MM.1S (cell line): ENCODE measurements around the gene TARS3.

ENCODE experiments used
- EZH2 ChIP-seq: fragments of 300-600 bp; sonication (generic); optimal IDR thresholded peaks from 2 replicates; pipeline ENCODE3; 2017; ENCODE audit warnings: low read depth, mild to moderate bottlenecking, antibody characterized with exemption, low read length, mixed read lengths
- EZH2phosphoT487 ChIP-seq: fragments of 300-600 bp; sonication (generic); IDR thresholded peaks from 2 replicates; pipeline ENCODE4 v1.6.1; 2018; ENCODE audit warnings: antibody characterized with exemption, low read length
- TF ChIP-seq, protein P1 (sequence below): fragments of 300-600 bp; sonication (generic); IDR thresholded peaks from 2 replicates; pipeline ENCODE4 v1.5.1; 2016; ENCODE audit warnings: antibody characterized with exemption, low read length, mixed read lengths

DNA sequence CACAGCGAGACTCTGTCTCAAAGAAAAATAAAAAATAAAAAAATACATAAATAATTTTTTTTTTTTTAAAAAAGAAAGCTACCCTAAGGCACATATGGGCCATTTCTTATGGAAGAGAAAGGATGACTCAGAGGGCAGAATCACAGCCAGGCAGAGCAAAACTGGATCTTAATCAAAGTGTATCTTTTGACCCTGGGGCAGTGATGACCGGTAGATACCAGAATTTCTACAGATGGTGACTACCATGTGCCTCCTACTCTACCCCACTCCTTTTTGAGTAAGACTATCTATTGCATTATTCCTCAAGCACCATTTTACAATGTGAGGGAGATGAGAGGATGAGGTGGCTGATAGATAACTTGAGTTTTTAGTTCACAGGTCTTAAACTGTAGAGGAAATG lies 26.0 kb downstream of the TARS3 start:
- TF ChIP-seq, protein P1, sequence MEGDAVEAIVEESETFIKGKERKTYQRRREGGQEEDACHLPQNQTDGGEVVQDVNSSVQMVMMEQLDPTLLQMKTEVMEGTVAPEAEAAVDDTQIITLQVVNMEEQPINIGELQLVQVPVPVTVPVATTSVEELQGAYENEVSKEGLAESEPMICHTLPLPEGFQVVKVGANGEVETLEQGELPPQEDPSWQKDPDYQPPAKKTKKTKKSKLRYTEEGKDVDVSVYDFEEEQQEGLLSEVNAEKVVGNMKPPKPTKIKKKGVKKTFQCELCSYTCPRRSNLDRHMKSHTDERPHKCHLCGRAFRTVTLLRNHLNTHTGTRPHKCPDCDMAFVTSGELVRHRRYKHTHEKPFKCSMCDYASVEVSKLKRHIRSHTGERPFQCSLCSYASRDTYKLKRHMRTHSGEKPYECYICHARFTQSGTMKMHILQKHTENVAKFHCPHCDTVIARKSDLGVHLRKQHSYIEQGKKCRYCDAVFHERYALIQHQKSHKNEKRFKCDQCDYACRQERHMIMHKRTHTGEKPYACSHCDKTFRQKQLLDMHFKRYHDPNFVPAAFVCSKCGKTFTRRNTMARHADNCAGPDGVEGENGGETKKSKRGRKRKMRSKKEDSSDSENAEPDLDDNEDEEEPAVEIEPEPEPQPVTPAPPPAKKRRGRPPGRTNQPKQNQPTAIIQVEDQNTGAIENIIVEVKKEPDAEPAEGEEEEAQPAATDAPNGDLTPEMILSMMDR: no peak
- TF ChIP-seq EZH2 (no peak), EZH2phosphoT487 (no peak)
